ENCODE data around the gene GID4.

GRCh38 chr17:18004884-18005305 lies 34.3 kb upstream of the GID4 start:
- TF ChIP-seq, protein P1, sequence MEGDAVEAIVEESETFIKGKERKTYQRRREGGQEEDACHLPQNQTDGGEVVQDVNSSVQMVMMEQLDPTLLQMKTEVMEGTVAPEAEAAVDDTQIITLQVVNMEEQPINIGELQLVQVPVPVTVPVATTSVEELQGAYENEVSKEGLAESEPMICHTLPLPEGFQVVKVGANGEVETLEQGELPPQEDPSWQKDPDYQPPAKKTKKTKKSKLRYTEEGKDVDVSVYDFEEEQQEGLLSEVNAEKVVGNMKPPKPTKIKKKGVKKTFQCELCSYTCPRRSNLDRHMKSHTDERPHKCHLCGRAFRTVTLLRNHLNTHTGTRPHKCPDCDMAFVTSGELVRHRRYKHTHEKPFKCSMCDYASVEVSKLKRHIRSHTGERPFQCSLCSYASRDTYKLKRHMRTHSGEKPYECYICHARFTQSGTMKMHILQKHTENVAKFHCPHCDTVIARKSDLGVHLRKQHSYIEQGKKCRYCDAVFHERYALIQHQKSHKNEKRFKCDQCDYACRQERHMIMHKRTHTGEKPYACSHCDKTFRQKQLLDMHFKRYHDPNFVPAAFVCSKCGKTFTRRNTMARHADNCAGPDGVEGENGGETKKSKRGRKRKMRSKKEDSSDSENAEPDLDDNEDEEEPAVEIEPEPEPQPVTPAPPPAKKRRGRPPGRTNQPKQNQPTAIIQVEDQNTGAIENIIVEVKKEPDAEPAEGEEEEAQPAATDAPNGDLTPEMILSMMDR (IDR thresholded peaks at IDR 0.05; ENCODE audit: low read depth, low read length, poor library complexity, severe bottlenecking) = peak; percentile 9
- TF ChIP-seq EZH2phosphoT487 (IDR thresholded peaks at IDR 0.05; ENCODE audit: borderline replicate concordance, low read length) = no peak
